WTC11 (cell line): ENCODE data around the gene BRMS1. TPM values are rescaled to one million over a fixed set of nuclear protein-coding genes. Genes with fewer than 3 reads are reported as not detected.

Experiments
- ATAC-seq: fragments of 200-7000 bp; cut with Tn5 transposase; 2 replicates; pipeline ENCODE4 v1.10.0; 2021; ENCODE audit warnings: mild to moderate bottlenecking, moderate library complexity
- CTCF ChIA-PET: fragments of 300-600 bp; sonication (Branson Sonifier 250); formaldehyde crosslinking; loops from one replicate; lab custom pipeline; 2021; ENCODE audit warnings: antibody characterized with exemption; lab: Charles Lee
- POLR2A ChIA-PET: fragments of 350-600 bp; sonication (Branson Sonifier 250); formaldehyde crosslinking; loops from one replicate; lab custom pipeline; 2021; ENCODE audit warnings: antibody characterized with exemption; lab: Charles Lee
- DNase-seq: peaks from one replicate; pipeline ENCODE4 v3.0.0; 2021; ENCODE audit warnings: low spot score
- H3K27ac Mint-ChIP-seq: 2 replicates; pipeline ENCODE4 v1.8.0; 2021; ENCODE audit warnings: mixed read lengths
- H3K27me3 Mint-ChIP-seq: 2 replicates; pipeline ENCODE4 v1.8.0; 2021; ENCODE audit warnings: low read depth, mild to moderate bottlenecking, moderate library complexity, mixed read lengths
- H3K36me3 Mint-ChIP-seq: 2 replicates; pipeline ENCODE4 v1.8.0; 2021; ENCODE audit warnings: mixed read lengths
- H3K4me1 Mint-ChIP-seq: 2 replicates; pipeline ENCODE4 v1.8.0; 2022; ENCODE audit warnings: mixed read lengths
- H3K4me3 Mint-ChIP-seq: 2 replicates; pipeline ENCODE4 v1.8.0; 2021; ENCODE audit warnings: mild to moderate bottlenecking, moderate library complexity, mixed read lengths
- H3K9me3 Mint-ChIP-seq: 2 replicates; pipeline ENCODE4 v1.8.0; 2021; ENCODE audit warnings: mixed read lengths
- CREB1 ChIP-seq: sonication (generic); formaldehyde crosslinking; IDR thresholded peaks from 2 replicates; pipeline ENCODE4 v1.8.0; 2023; ENCODE audit warnings: mild to moderate bottlenecking, missing genetic modification reagents
- ESRRA ChIP-seq: sonication (generic); formaldehyde crosslinking; IDR thresholded peaks from 2 replicates; pipeline ENCODE4 v1.8.1; 2022; ENCODE audit warnings: mild to moderate bottlenecking, missing genetic modification reagents, borderline replicate concordance
- FOXK1 ChIP-seq: sonication (generic); formaldehyde crosslinking; IDR thresholded peaks from 2 replicates; pipeline ENCODE4 v1.8.0; 2022; ENCODE audit warnings: mild to moderate bottlenecking, moderate library complexity, missing genetic modification reagents
- JUN ChIP-seq: sonication (generic); formaldehyde crosslinking; IDR thresholded peaks from 2 replicates; pipeline ENCODE4 v1.8.0; 2023; ENCODE audit warnings: mild to moderate bottlenecking, missing genetic modification reagents
- NR3C1 ChIP-seq: sonication (generic); formaldehyde crosslinking; conservative IDR thresholded peaks from 2 replicates; pipeline ENCODE4 v1.8.1; 2023; ENCODE audit warnings: low read depth, mild to moderate bottlenecking, missing genetic modification reagents
- OVOL2 ChIP-seq: fragments of 250-450 bp; sonication (Bioruptor Pico); IDR thresholded peaks from 2 replicates; pipeline ENCODE4 v1.9.0; 2021; ENCODE audit warnings: mild to moderate bottlenecking, borderline replicate concordance
- SMAD3 ChIP-seq: sonication (generic); formaldehyde crosslinking; IDR thresholded peaks from 2 replicates; pipeline ENCODE4 v1.8.0; 2022; ENCODE audit warnings: missing genetic modification reagents, mild to moderate bottlenecking, borderline replicate concordance
- SP1 ChIP-seq: sonication (generic); formaldehyde crosslinking; conservative IDR thresholded peaks from 2 replicates; pipeline ENCODE4 v1.8.1; 2022; ENCODE audit warnings: missing genetic modification reagents
- TCF7 ChIP-seq: sonication (generic); formaldehyde crosslinking; IDR thresholded peaks from 2 replicates; pipeline ENCODE4 v1.8.0; 2022; ENCODE audit warnings: mild to moderate bottlenecking, low read depth, missing genetic modification reagents, moderate library complexity
- ZNF138 ChIP-seq: sonication (generic); formaldehyde crosslinking; conservative IDR thresholded peaks from 2 replicates; pipeline ENCODE4 v1.8.1; 2022; ENCODE audit warnings: mild to moderate bottlenecking, moderate library complexity, missing genetic modification reagents
- ZNF219 ChIP-seq: sonication (generic); formaldehyde crosslinking; IDR thresholded peaks from 2 replicates; pipeline ENCODE4 v1.8.0; 2023; ENCODE audit warnings: missing genetic modification reagents, mild to moderate bottlenecking, borderline replicate concordance
- ZNF263 ChIP-seq: sonication (generic); formaldehyde crosslinking; IDR thresholded peaks from 2 replicates; pipeline ENCODE4 v1.8.1; 2022; ENCODE audit warnings: low read depth, mild to moderate bottlenecking, moderate library complexity, missing genetic modification reagents
- ZNF396 ChIP-seq: fragments of 250-450 bp; sonication (Bioruptor Pico); IDR thresholded peaks from 2 replicates; pipeline ENCODE4 v1.8.0; 2021; ENCODE audit warnings: mild to moderate bottlenecking, moderate library complexity, borderline replicate concordance
- ZNF671 ChIP-seq: fragments of 250-450 bp; sonication (Bioruptor Pico); IDR thresholded peaks from 2 replicates; pipeline ENCODE4 v1.8.0; 2021; ENCODE audit warnings: mild to moderate bottlenecking
- total RNA-seq: library from RNA; stranded (reverse); gene quantifications from 3 replicates; pipeline ENCODE4 v1.2.3, GENCODE V29; 2021
- TF ChIP-seq, protein P1 (sequence below): sonication (generic); formaldehyde crosslinking; IDR thresholded peaks from 2 replicates; pipeline ENCODE4 v1.8.0; 2022; ENCODE audit warnings: mild to moderate bottlenecking, missing genetic modification reagents
- TF ChIP-seq, protein P2 (sequence below): fragments of 250-450 bp; sonication (Bioruptor Pico); conservative IDR thresholded peaks from 2 replicates; pipeline ENCODE4 v1.9.0; 2021; ENCODE audit warnings: mild to moderate bottlenecking
- TF ChIP-seq, protein P3 (sequence below): sonication (generic); formaldehyde crosslinking; IDR thresholded peaks from 2 replicates; pipeline ENCODE4 v1.8.1; 2022; ENCODE audit warnings: mild to moderate bottlenecking, moderate library complexity, missing genetic modification reagents
- TF ChIP-seq, protein P4 (sequence below): fragments of 250-450 bp; sonication (Bioruptor Pico); IDR thresholded peaks from 2 replicates; pipeline ENCODE4 v1.9.0; 2021; ENCODE audit warnings: moderate library complexity, mild to moderate bottlenecking, inconsistent platforms, borderline replicate concordance
- TF ChIP-seq, protein P5 (sequence below): fragments of 250-450 bp; sonication (Bioruptor Pico); IDR thresholded peaks from 2 replicates; pipeline ENCODE4 v2.1.2; 2022; ENCODE audit warnings: mild to moderate bottlenecking, moderate library complexity
- TF ChIP-seq, protein P6 (sequence below): fragments of 250-450 bp; sonication (Bioruptor Pico); IDR thresholded peaks from 2 replicates; pipeline ENCODE4 v1.9.0; 2021; ENCODE audit warnings: mild to moderate bottlenecking, borderline replicate concordance

Gene BRMS1
- total RNA-seq, 1 experiment from 2014 or later: 44.5 TPM

DNA sequence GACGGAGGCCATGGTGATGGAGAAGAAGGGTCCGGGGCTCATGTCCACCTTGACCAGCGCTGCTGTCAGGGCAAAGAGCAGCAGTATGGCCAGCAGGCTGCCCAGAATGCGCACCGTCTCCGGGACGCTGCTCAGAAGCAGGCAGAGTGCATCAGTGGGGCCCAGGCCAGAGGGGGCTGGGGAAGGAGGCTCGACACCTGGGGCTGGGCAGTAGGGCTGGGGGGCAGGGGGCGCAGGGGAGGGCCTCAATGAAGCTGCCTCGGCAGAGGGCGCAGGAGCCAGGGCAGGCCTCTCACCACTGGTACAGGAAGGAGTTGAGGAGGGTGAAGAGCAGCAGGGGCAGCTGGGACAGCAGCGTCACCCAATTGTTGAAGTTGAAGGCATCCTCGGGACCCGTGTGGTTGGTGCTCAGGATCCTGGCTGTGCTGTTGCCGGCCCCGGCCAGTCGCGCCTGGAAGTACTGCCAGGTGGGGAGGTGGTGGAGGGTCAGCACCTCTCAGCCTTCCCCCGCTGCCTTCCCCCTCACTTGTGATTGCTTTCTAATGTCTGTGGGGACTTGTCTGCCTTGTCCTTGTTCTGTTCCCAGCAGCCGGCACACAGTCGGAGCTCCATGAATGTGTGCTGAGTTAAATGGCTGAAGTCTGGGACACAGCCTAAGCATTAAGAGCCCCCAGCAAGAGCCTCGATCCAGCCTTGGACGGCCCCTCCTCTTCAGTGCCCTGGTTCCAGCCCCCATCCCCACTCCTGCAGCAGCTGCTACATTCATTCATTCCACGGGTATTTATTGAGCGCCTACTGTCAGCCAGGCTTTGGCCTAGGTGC, 24.4 kb upstream of the BRMS1 start (continued):
- TF ChIP-seq, protein P1, sequence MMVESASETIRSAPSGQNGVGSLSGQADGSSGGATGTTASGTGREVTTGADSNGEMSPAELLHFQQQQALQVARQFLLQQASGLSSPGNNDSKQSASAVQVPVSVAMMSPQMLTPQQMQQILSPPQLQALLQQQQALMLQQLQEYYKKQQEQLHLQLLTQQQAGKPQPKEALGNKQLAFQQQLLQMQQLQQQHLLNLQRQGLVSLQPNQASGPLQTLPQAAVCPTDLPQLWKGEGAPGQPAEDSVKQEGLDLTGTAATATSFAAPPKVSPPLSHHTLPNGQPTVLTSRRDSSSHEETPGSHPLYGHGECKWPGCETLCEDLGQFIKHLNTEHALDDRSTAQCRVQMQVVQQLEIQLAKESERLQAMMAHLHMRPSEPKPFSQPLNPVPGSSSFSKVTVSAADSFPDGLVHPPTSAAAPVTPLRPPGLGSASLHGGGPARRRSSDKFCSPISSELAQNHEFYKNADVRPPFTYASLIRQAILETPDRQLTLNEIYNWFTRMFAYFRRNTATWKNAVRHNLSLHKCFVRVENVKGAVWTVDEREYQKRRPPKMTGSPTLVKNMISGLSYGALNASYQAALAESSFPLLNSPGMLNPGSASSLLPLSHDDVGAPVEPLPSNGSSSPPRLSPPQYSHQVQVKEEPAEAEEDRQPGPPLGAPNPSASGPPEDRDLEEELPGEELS (CRISPR knock-in tag): no peak

DNA sequence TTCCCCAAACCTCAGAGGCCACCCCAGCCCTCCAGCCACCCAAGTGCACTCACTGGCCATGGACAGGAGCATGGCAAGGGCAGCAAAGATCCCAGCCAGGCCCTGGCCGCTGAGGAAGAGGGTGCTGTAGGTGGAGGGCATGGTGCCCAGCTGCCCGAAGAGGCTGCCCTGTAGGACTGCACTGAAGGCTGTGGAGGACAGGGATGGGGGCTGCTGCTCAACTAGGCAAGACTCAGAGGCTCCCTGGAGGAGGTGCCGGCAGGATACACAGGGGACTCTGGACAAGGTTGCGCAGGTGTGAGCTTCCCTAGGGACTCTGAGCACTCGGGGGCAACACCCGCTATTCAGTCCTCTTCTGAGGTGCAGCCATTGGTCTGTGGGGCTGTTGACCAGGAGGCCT, 23.6 kb upstream of the BRMS1 start:
- Mint-ChIP-seq H3K4me3 (no peak overlapping the region), H3K27ac (no peak overlapping the region; the same call in 1 of the 2 replicates), H3K9me3 (no peaks in the 10 kb centered on the region), H3K36me3 (peaks cover 44% of the 10 kb centered on the region), H3K27me3 (no peaks in the 10 kb centered on the region)
- POLR2A ChIA-PET: no interaction called here
- CTCF ChIA-PET: no interaction called here
- no peak for DNase-seq
- TF ChIP-seq ZNF219 (CRISPR knock-in tag) (no peak), NR3C1 (CRISPR knock-in tag) (no peak), JUN (CRISPR knock-in tag) (no peak), SMAD3 (no peak), TCF7 (CRISPR knock-in tag) (no peak), OVOL2 (no peak), ZNF396 (no peak), ZNF263 (CRISPR knock-in tag) (no peak), ESRRA (no peak)
- TF ChIP-seq, protein P2, sequence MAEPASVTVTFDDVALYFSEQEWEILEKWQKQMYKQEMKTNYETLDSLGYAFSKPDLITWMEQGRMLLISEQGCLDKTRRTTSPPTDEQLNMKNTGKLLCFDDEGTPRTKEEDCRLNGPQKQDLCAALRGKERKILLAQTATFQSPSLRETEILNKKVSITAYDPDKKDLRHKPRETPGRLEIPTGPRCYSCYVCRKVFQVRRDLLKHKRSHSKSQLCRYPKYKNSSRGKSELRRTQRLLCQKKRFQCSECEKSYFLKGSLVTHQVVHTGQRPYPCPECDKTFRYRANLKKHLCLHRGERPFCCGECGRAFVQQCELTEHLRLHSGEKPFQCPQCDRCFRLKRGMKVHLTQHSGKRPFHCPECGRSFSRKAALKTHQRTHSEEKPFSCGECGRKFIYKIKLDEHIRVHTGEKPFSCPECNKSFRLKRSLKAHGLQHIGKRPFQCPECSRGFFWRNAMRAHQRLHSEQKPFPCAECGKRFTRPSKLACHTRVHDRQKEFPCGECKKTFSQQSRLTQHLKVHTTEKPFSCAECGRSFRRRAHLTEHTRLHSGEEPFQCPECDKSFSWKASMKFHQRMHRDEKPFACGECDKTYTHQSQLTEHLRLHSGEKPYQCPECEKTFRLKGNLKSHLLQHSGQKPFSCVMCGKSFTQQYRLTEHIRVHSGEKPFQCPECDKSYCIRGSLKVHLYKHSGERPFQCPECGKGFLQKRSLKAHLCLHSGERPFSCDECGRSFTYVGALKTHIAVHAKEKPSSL (CRISPR knock-in tag): no peak
- TF ChIP-seq, protein P3, sequence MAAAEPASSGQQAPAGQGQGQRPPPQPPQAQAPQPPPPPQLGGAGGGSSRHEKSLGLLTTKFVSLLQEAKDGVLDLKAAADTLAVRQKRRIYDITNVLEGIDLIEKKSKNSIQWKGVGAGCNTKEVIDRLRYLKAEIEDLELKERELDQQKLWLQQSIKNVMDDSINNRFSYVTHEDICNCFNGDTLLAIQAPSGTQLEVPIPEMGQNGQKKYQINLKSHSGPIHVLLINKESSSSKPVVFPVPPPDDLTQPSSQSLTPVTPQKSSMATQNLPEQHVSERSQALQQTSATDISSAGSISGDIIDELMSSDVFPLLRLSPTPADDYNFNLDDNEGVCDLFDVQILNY: no peak
- TF ChIP-seq, all 79 proteins: peak for 0
- ATAC-seq: no peak
- H3K4me1 Mint-ChIP-seq: peaks cover 22% of the 10 kb centered on the region

DNA sequence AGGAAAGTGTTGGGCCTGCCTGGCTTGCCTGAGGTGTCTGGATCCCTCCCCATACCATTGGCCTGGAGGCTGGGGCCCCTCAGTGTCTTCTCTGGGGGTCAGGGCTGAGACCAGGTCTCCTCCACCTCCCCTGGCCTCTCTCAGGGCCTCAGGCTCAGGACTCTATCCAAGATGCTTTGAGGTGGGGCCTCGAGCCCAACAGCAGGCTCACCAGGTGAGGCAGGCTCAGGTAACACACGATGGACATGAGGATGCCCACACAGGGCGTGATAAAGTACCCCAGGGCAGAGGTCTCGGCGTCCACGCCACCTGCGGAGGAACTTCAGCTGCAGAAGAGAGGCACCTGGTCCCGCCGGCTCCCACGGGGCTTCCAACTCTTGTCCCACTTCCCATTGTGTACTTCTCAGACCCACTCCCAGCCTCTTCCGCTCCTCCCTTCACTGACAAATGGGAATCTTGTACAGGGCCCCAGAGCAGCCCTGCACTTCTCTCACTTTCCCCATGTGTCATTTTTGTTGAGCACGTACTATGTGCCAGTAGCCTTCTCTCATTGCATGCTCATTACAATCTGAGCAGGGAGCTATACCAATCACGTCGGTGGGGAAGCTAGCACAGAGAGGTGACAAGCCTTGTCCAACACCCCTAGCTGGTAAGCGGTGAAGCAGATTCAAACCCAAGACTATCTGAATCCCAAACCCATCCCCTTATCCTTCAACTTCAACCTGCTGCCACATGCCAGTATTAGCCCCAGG, 22.8 kb upstream of the BRMS1 start:
- no peaks in the 10 kb centered on the region for H3K9me3 Mint-ChIP-seq
- no peaks in the 10 kb centered on the region for H3K27me3 Mint-ChIP-seq
- DNase-seq (no peak), ATAC-seq (no peak)
- ChIA-PET POLR2A (interaction anchor here (1.4 kb wide), 1 partner anchor 50 kb away, joined by 3 read pairs; the partner anchor contains the start of gene CD248), CTCF (interaction anchor here (0.9 to 1.6 kb wide), 2 partner anchors 21 to 145 kb away, joined by 3 to 5 read pairs; no protein-coding TSS in a partner anchor)
- peaks cover 44% of the 10 kb centered on the region for H3K36me3 Mint-ChIP-seq
- H3K4me1 Mint-ChIP-seq: peaks cover 16% of the 10 kb centered on the region
- no peak overlapping the region for H3K4me3 Mint-ChIP-seq
- H3K27ac Mint-ChIP-seq: peak overlapping the region; percentile 42; the same call in 1 of the 2 replicates
- TF ChIP-seq, protein P4, sequence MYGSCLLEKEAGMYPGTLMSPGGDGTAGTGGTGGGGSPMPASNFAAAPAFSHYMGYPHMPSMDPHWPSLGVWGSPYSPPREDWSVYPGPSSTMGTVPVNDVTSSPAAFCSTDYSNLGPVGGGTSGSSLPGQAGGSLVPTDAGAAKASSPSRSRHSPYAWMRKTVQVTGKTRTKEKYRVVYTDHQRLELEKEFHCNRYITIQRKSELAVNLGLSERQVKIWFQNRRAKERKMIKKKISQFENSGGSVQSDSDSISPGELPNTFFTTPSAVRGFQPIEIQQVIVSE (CRISPR knock-in tag): no peak
- TF ChIP-seq ZNF138 (CRISPR knock-in tag) (no peak), ZNF671 (CRISPR knock-in tag) (no peak), FOXK1 (CRISPR knock-in tag) (no peak), CREB1 (no peak), SP1 (CRISPR knock-in tag) (no peak)
- TF ChIP-seq, protein P5, sequence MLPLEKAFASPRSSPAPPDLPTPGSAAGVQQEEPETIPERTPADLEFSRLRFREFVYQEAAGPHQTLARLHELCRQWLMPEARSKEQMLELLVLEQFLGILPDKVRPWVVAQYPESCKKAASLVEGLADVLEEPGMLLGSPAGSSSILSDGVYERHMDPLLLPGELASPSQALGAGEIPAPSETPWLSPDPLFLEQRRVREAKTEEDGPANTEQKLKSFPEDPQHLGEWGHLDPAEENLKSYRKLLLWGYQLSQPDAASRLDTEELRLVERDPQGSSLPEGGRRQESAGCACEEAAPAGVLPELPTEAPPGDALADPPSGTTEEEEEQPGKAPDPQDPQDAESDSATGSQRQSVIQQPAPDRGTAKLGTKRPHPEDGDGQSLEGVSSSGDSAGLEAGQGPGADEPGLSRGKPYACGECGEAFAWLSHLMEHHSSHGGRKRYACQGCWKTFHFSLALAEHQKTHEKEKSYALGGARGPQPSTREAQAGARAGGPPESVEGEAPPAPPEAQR: no peak
- TF ChIP-seq, protein P6, sequence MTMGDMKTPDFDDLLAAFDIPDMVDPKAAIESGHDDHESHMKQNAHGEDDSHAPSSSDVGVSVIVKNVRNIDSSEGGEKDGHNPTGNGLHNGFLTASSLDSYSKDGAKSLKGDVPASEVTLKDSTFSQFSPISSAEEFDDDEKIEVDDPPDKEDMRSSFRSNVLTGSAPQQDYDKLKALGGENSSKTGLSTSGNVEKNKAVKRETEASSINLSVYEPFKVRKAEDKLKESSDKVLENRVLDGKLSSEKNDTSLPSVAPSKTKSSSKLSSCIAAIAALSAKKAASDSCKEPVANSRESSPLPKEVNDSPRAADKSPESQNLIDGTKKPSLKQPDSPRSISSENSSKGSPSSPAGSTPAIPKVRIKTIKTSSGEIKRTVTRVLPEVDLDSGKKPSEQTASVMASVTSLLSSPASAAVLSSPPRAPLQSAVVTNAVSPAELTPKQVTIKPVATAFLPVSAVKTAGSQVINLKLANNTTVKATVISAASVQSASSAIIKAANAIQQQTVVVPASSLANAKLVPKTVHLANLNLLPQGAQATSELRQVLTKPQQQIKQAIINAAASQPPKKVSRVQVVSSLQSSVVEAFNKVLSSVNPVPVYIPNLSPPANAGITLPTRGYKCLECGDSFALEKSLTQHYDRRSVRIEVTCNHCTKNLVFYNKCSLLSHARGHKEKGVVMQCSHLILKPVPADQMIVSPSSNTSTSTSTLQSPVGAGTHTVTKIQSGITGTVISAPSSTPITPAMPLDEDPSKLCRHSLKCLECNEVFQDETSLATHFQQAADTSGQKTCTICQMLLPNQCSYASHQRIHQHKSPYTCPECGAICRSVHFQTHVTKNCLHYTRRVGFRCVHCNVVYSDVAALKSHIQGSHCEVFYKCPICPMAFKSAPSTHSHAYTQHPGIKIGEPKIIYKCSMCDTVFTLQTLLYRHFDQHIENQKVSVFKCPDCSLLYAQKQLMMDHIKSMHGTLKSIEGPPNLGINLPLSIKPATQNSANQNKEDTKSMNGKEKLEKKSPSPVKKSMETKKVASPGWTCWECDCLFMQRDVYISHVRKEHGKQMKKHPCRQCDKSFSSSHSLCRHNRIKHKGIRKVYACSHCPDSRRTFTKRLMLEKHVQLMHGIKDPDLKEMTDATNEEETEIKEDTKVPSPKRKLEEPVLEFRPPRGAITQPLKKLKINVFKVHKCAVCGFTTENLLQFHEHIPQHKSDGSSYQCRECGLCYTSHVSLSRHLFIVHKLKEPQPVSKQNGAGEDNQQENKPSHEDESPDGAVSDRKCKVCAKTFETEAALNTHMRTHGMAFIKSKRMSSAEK (CRISPR knock-in tag): no peak
